Measurements from ENCODE around the gene GMDS.

GMDS gene

GRCh38 chr6:1644516-1645060, 600.8 kb downstream of the GMDS start:
- no peak for DNase-seq (ENCODE audit: low read depth)

- no peak for DNase-seq (ENCODE audit: low read depth)
Observed at GRCh38 chr6:1643830-1644445, 601.5 kb downstream of the GMDS start.

GRCh38 chr6:1643111-1643510, 602.3 kb downstream of the GMDS start:
- DNase-seq (ENCODE audit: low read depth) = no peak

- no peak for DNase-seq (ENCODE audit: low read depth)
Observed at GRCh38 chr6:1641343-1641885, 604.0 kb downstream of the GMDS start.

GRCh38 chr6:1640476-1640875, 604.9 kb downstream of the GMDS start:
- no peak for DNase-seq (ENCODE audit: low read depth)

GRCh38 chr6:1639430-1639829, 606.0 kb downstream of the GMDS start:
- DNase-seq (ENCODE audit: low read depth) = no peak

- no peak for DNase-seq (ENCODE audit: low read depth)
Observed at GRCh38 chr6:1636971-1637871, 608.2 kb downstream of the GMDS start.

GRCh38 chr6:1636272-1636825, 609.1 kb downstream of the GMDS start:
- no peak for DNase-seq (ENCODE audit: low read depth)

- no peak for DNase-seq (ENCODE audit: low read depth)
Observed at GRCh38 chr6:1635305-1636010, 609.9 kb downstream of the GMDS start.

- DNase-seq (ENCODE audit: low read depth) = no peak
Observed at GRCh38 chr6:1634081-1634480, 611.3 kb downstream of the GMDS start.

GRCh38 chr6:1633366-1634021, 611.9 kb downstream of the GMDS start:
- no peak for DNase-seq (ENCODE audit: low read depth)

GRCh38 chr6:1631251-1631650, 614.2 kb downstream of the GMDS start:
- no peak for DNase-seq (ENCODE audit: low read depth)

- DNase-seq (ENCODE audit: low read depth) = no peak
Observed at GRCh38 chr6:1630771-1631217, 614.6 kb downstream of the GMDS start.

- DNase-seq (ENCODE audit: low read depth) = no peak
Observed at GRCh38 chr6:1630212-1630770, 615.1 kb downstream of the GMDS start.

GRCh38 chr6:1629316-1629715, 616.1 kb downstream of the GMDS start:
- no peak for DNase-seq (ENCODE audit: low read depth)

GRCh38 chr6:1627827-1628560, 617.4 kb downstream of the GMDS start:
- no peak for DNase-seq (ENCODE audit: low read depth)

- no peak for DNase-seq (ENCODE audit: low read depth)
Observed at GRCh38 chr6:1626481-1626880, 618.9 kb downstream of the GMDS start.

GRCh38 chr6:1625794-1626435, 619.5 kb downstream of the GMDS start:
- DNase-seq (ENCODE audit: low read depth) = no peak

GRCh38 chr6:1624851-1625781, 620.3 kb downstream of the GMDS start:
- DNase-seq (ENCODE audit: low read depth) = no peak
